GM18508 (cell line): ENCODE data around the gene MAD1L1.

Experiments used
- ATAC-seq: cut with Tn5 transposase; IDR thresholded peaks from one replicate; pipeline ENCODE4 v1.9.1; 2021; ENCODE audit warnings: moderate number of reproducible peaks; ENCODE audit not compliant: insufficient read depth, unreplicated experiment

Gene MAD1L1

DNA sequence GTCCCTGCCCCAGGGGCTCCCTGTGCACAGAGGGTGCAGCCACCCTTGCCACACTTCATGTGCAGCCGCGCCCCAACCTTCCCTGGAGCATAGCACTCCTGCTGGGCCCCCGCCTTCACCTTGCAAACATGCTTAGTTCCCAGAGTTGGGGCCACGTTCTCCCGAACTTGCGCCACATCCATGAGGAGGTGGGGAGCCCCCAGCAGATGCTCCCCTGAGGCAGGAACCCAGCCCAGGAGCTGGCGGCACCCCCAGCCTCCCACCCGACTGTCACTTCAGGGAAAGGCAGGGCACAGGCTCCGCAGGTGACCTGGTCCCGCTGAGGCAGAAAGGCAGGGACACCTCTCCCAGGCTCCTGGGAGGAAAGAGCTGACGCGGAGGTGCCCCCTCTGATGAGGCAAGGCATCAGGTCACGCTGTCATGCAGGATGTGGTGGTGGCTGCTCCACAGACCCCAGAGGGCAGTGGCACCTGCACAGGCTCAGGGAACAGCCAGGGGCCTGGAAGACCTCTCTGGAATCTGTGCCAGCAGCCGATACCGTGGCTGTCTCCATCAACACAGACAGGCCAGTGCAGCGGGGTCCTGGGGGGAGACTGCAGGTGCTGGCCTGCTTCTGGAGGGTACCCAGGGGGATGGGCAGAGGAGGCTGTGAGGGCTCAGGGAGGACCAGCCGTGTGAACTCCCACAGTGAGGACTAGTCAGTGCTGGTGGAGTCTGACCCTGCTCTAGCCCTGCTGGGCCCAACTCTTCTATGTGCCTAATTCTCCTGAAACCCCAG, 221.3 kb downstream of the MAD1L1 start:
- ATAC-seq: no peak

DNA sequence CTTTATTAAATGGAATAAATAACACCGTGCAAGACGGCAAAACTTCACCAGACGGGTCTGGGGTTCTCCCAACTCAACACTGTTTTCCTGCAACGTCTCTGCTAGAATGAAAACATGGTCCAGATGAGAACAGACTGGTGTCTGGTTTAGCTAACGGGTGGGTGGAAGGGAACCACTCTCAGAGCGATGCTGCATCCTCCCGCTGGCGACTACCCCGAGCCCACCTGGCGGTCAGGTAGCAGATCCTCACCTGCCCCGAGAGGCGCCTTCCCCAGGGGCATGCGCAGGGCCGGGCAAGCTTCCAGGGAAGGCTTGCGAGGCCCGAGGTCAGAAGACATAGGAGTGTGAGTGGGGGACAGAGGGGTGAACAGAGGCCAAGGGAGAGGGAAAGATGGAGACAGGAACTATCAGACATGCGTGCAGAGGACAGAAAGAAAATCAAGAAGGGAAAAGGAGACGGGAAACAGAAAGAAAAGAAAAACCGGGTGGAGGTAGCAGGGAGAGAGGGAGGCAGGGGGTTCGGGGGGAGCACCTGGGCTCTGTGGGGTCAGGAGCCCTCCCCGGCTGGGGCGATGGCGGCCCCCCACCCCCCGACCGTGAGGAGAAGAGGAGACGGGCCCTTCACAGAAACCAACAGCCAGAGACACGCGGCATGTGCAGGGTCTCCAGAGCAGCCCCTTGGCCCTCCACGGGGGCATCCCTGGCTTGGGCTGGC, 222.0 kb downstream of the MAD1L1 start:
- ATAC-seq: no peak

- ATAC-seq: no peak
Measured at GRCh38 chr7:2010101-2010500, 222.6 kb downstream of the MAD1L1 start.

GRCh38 chr7:2009541-2010001, 223.2 kb downstream of the MAD1L1 start:
- no peak for ATAC-seq

DNA sequence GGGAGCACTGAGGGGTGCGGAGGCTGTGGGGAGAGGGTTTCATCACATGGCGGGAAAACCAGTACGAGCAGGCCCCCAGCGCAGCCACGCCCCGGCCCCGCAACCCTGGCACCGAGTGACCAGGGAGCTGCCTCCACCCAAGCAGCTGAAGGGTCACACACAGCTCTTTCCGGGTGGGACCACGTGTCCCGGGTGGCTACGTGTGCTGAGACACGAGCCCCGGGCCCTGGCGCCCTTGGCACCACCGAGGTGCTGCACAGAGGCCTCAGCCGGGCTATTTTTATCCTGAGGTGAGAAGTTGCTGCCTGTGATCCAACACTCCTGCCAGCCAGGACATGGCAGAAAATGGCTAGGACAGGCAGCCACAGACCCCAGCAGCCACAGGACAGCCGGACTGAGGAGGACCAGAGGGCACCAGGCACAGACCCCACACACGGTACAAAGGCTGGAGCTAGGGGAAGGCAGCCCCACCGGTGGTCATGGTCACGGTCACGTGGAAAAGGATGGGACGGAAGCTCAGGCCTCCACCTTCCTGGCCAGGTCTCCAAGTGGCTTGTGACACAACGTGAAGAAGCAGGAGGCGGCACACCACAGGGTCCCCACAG, 223.7 kb downstream of the MAD1L1 start:
- no peak for ATAC-seq

DNA sequence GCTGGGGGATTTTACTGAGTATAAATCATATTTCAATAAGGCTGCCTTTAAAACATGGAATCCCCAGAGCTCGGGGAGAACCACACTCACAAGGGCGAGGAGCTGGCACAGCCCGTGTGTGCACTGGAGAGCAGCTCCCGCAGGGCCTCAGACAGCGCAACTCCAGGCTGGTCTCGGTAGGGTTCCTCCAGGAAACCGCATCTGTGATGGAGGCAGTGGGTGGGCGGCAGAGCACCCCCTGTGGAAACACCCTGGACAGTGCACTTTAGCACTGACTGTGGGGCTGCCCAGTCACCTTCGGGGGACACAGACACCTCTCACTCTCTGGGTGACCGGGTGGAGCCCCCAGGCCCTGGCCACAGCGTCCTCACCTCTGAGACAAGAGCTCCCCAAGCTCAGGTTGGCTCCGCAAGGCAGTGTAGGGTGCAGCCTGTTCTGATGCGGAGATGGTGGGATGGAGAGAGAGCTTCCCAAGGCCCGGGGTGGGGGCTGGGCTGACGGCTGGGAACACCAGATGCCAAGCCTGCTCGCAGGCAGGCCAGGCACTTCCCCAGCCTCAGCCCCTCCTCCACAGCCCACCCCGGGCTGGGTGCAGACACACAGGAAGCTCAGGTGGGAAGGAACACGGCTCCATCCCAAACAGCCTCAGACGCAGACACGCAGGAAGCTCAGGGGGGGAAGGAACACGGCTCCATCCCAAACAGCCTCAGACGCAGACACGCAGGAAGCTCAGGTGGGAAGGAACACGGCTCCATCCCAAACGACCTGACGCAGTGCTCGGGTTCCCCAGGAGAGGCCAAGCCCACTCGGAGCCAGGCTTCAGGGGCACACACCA, 224.4 kb downstream of the MAD1L1 start:
- no peak for ATAC-seq

GRCh38 chr7:2007551-2007950, 225.2 kb downstream of the MAD1L1 start:
- no peak for ATAC-seq

- no peak for ATAC-seq
Measured at GRCh38 chr7:2006921-2007381, 225.8 kb downstream of the MAD1L1 start.

GRCh38 chr7:2006231-2006771, 226.4 kb downstream of the MAD1L1 start:
- ATAC-seq: no peak

DNA sequence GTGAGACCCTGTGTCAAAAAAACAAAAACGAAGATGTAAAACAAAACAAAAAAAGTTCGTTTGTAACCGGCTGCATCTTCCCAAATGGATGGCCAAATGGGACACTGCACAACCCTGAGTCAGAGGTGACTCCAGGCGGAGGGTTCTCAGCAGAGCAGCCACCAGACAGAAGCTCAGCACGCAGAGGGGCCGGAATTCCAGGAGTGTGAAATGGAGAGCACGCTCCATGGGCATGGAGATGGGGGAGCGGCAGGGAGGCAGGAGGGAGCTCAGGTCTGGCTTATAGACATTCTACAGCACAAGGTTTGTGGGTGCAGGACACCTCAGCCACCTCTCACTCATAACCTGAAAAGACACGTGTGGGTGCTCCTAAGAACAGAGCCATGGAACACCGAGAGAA, 227.0 kb downstream of the MAD1L1 start:
- ATAC-seq: no peak

DNA sequence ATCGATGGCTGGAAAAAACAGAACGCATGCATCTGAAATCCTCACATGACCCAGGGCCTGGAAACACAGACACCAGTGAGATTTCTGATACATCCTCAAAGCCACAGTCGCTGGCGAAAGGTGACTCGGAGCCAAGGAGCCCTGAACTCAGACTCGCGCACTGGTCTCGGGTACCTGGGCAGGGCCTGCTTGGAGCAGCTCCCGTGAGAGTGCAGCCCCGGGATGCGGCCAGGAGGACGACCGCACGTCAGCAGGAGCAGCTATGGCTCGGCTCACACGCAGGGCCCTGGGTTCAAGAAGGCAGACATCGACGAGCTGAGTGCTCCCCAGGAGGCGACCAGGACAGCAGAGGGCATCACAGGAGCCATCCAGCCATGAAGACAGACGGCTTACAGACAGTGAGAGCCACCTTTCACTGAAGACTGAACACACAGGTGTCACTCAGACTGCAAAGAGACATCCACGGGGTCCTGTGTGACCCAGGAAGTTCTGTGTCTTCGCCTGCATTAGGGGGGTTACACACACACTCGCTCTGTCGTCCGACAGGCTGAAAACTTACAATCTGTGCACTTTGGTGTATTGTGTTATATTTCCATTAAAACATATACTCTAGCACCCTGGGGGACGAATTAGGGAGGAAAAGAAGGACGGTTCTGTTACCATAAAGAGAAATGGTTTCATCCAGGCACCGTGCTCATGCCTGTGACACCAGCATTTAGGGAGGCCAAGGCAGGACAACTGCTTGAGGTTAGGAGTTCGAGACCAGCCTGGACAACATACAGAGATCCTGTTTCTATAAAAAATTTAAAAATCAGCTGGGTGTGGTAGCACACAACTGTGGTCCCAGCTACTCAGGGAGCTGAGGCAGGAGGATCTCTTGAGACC, 227.7 kb downstream of the MAD1L1 start:
- no peak for ATAC-seq

- no peak for ATAC-seq
Measured at GRCh38 chr7:2003931-2004812, 228.6 kb downstream of the MAD1L1 start.

GRCh38 chr7:2003451-2003930, 229.3 kb downstream of the MAD1L1 start:
- no peak for ATAC-seq

DNA sequence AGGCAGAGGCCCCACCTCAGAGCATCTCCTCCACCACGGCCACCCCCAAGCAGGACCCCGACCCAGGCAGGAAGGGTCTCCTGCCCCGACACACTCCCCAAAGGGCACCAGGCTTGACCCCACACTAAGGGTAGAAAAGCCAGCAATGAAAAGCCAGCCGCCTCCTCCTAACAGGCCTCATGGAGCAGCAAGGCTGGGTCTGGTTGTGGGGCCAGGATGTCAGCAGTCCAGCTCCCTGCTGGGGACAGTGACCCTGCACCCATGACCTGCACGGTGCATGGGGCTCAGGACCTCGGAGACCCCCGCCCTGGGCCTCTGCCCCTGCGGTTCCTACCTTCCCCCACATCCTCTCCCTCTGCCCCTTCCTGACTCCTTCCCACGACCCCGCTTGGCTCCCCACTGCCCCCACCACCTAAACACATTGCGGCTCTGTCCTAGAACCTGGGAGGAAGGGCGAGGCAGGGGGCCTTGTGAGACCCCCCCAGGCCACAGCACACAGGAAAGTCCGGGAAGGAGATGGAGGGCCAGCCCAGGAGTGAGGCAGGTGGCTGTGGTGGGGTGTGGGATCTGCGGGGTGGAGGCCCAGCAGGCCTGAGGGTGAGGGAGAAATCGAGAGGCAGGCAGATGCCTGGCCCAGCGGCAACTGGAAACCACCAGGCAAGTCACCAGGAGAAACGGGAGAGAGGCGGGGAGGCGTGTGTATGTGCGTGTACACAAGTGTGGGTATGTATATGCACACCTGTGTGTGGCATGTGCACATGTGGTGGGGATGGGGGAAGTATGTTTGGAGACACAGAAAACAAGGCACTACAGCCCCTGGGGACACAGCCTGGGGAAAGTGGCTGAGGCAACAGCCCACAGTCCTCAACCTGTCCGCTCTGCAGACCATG, 229.9 kb downstream of the MAD1L1 start:
- ATAC-seq: no peak

GRCh38 chr7:2001601-2002442, 230.9 kb downstream of the MAD1L1 start:
- ATAC-seq: no peak

GRCh38 chr7:2000746-2001321, 231.9 kb downstream of the MAD1L1 start:
- ATAC-seq: no peak
